H1 (cell line): Measurements from ENCODE around the gene MOB1B. TPM values are rescaled to one million over a fixed set of nuclear protein-coding genes. Genes with fewer than 3 reads are reported as not detected.

Experiments used
- CTCF ChIA-PET: fragments of 300-600 bp; sonication (Branson Sonifier 250); formaldehyde crosslinking; loops from one replicate; lab custom pipeline; 2021; ENCODE audit not compliant: partially characterized antibody; lab: Charles Lee
- POLR2A ChIA-PET: fragments of 300-600 bp; sonication (Branson Sonifier 250); formaldehyde crosslinking; loops from one replicate; lab custom pipeline; 2021; ENCODE audit warnings: inconsistent platforms; ENCODE audit not compliant: partially characterized antibody; lab: Charles Lee
- DNase-seq, 2 experiments: peaks; one replicate each; pipeline versions ENCODE4 v3.0.0 to v3.0.0-alpha.2; 2010 to 2022; ENCODE audit warnings: low spot score in 2 of 2, low read depth in 1 of 2, mixed read lengths in 1 of 2
- FAIRE-seq: peaks from 2 replicates; lab custom pipeline; 2011; peaks lifted over from hg19 to GRCh38; lab: Jason Lieb, UNC
- H2AFZ ChIP-seq: 2 replicates; pipeline ENCODE4 v1.8.1; 2012; ENCODE audit warnings: low read length, inconsistent platforms
- H2AK5ac ChIP-seq: 2 replicates; pipeline ENCODE4 v1.6.1; 2013; ENCODE audit warnings: low read depth, low read length
- H2BK120ac ChIP-seq: replicated peaks from 2 replicates; pipeline ENCODE3; 2013; ENCODE audit warnings: low read depth, low read length, inconsistent platforms
- H2BK12ac ChIP-seq: 2 replicates; pipeline ENCODE4 v1.6.1; 2013; ENCODE audit warnings: low read depth, low read length
- H2BK15ac ChIP-seq: 2 replicates; pipeline ENCODE4 v1.6.1; 2013; ENCODE audit warnings: low read length
- H2BK20ac ChIP-seq: 2 replicates; pipeline ENCODE4 v1.6.1; 2013; ENCODE audit warnings: low read length
- H2BK5ac ChIP-seq: 2 replicates; pipeline ENCODE4 v1.6.1; 2013; ENCODE audit warnings: low read depth, low read length
- H3K14ac ChIP-seq: 2 replicates; pipeline ENCODE4 v1.6.1; 2013; ENCODE audit warnings: inconsistent platforms; ENCODE audit not compliant: insufficient read length
- H3K18ac ChIP-seq: 2 replicates; pipeline ENCODE4 v1.6.1; 2013; ENCODE audit warnings: low read length; ENCODE audit errors: extremely low read depth
- H3K23ac ChIP-seq: 2 replicates; pipeline ENCODE4 v1.6.1; 2013; ENCODE audit warnings: inconsistent platforms; ENCODE audit not compliant: insufficient read length
- H3K23me2 ChIP-seq: 2 replicates; pipeline ENCODE4 v1.6.1; 2013; ENCODE audit warnings: low read depth, low read length
- H3K27ac ChIP-seq: 2 replicates; pipeline ENCODE4 v1.6.1; 2011; ENCODE audit warnings: low read depth, low read length, inconsistent platforms
- H3K27me3 ChIP-seq, 4 experiments: replicated peaks in 1 of 4; 1 replicate in 1 of 4; 2 replicates in 3 of 4; pipeline versions ENCODE4 v1.6.1 to v1.8.1; 2011 to 2013; ENCODE audit warnings: low read length in 3 of 4, mild to moderate bottlenecking in 3 of 4, inconsistent platforms in 2 of 4, mixed read lengths in 2 of 4, moderate library complexity in 1 of 4; ENCODE audit not compliant: control insufficient read depth in 3 of 4, insufficient read depth in 3 of 4; ENCODE audit errors: extremely low read depth in 1 of 4
- H3K36me3 ChIP-seq, 4 experiments: 2 replicates each; pipeline versions ENCODE4 v1.6.1 to v1.8.1; 2011 to 2013; ENCODE audit warnings: mild to moderate bottlenecking in 4 of 4, low read length in 3 of 4, moderate library complexity in 2 of 4, control low read depth in 1 of 4, inconsistent platforms in 1 of 4; ENCODE audit not compliant: insufficient read depth in 4 of 4, control insufficient read depth in 2 of 4
- H3K4ac ChIP-seq: replicated peaks from 2 replicates; pipeline ENCODE3; 2013; ENCODE audit warnings: low read length, low read depth, mixed read lengths, inconsistent platforms; ENCODE audit not compliant: insufficient read length
- H3K4me1 ChIP-seq, 4 experiments: replicated peaks in 1 of 4; 1 replicate in 1 of 4; 2 replicates in 3 of 4; pipeline versions ENCODE4 v1.6.1 to v1.8.1; 2011 to 2013; ENCODE audit warnings: low read length in 3 of 4, inconsistent platforms in 2 of 4, mixed read lengths in 1 of 4; ENCODE audit not compliant: insufficient read depth in 4 of 4, control insufficient read depth in 3 of 4
- H3K4me2 ChIP-seq, 2 experiments: 2 replicates each; pipeline versions ENCODE4 v1.6.1 to v1.8.1; 2011 to 2013; ENCODE audit warnings: low read depth in 2 of 2, low read length in 2 of 2, control low read depth in 1 of 2, inconsistent platforms in 1 of 2, mild to moderate bottlenecking in 1 of 2; ENCODE audit not compliant: insufficient read depth in 1 of 2
- H3K4me3 ChIP-seq, 4 experiments: fragments of 200-600, 300-600 bp in 1 of 4; sonication (generic), shearing (Covaris generic), sonication (Bioruptor Twin) in 1 of 4; 2 replicates each; pipeline versions ENCODE4 v1.5.1 to v1.8.1; 2011 to 2016; ENCODE audit warnings: low read length in 4 of 4, low read depth in 3 of 4, control low read depth in 2 of 4, inconsistent platforms in 2 of 4, mild to moderate bottlenecking in 2 of 4, mixed read lengths in 1 of 4, moderate library complexity in 1 of 4; ENCODE audit not compliant: insufficient read depth in 2 of 4; ENCODE audit errors: extremely low read depth in 1 of 4
- H3K56ac ChIP-seq: replicated peaks from 2 replicates; pipeline ENCODE3; 2013; ENCODE audit warnings: low read depth, mild to moderate bottlenecking, mixed read lengths, low read length, inconsistent platforms; ENCODE audit not compliant: insufficient read length
- H3K79me1 ChIP-seq: 2 replicates; pipeline ENCODE4 v1.6.1; 2013; ENCODE audit warnings: low read depth, low read length, control low read depth
- H3K79me2 ChIP-seq, 2 experiments: 2 replicates each; pipeline versions ENCODE4 v1.6.1 to v1.8.1; 2012 to 2013; ENCODE audit warnings: low read length in 2 of 2, mild to moderate bottlenecking in 2 of 2, inconsistent platforms in 1 of 2; ENCODE audit not compliant: insufficient read depth in 2 of 2, control insufficient read depth in 1 of 2
- H3K9ac ChIP-seq, 4 experiments: replicated peaks in 1 of 4; 1 replicate in 1 of 4; 2 replicates in 3 of 4; pipeline versions ENCODE4 v1.6.1 to v1.8.1; 2011 to 2013; ENCODE audit warnings: low read depth in 3 of 4, low read length in 3 of 4, control low read depth in 2 of 4, mild to moderate bottlenecking in 2 of 4, moderate library complexity in 2 of 4, inconsistent platforms in 1 of 4; ENCODE audit errors: extremely low read depth in 1 of 4
- H3K9me3 ChIP-seq, 2 experiments: 2 replicates each; pipeline versions ENCODE4 v1.6.1 to v1.8.1; 2012 to 2013; ENCODE audit warnings: mild to moderate bottlenecking in 2 of 2, moderate library complexity in 2 of 2, control low read depth in 1 of 2, inconsistent platforms in 1 of 2, low read depth in 1 of 2, low read length in 1 of 2, mixed read lengths in 1 of 2; ENCODE audit not compliant: insufficient read depth in 2 of 2
- H4K20me1 ChIP-seq, 2 experiments: replicated peaks in 1 of 2; 2 replicates each; pipeline versions ENCODE3 to v1.8.1; 2011 to 2013; ENCODE audit warnings: inconsistent platforms in 2 of 2, low read length in 2 of 2, mild to moderate bottlenecking in 1 of 2; ENCODE audit not compliant: insufficient read depth in 2 of 2, control insufficient read depth in 1 of 2
- H4K5ac ChIP-seq: 2 replicates; pipeline ENCODE4 v1.6.1; 2013; ENCODE audit warnings: low read length, low read depth, mixed read lengths, inconsistent platforms; ENCODE audit not compliant: insufficient read length
- H4K8ac ChIP-seq: 2 replicates; pipeline ENCODE4 v1.8.0; 2013; ENCODE audit warnings: mild to moderate bottlenecking, moderate library complexity, low read length, inconsistent platforms; ENCODE audit not compliant: insufficient read depth; ENCODE audit errors: extremely low read depth
- H4K91ac ChIP-seq: replicated peaks from 2 replicates; pipeline ENCODE3; 2013; ENCODE audit warnings: low read length, mixed read lengths, inconsistent platforms; ENCODE audit not compliant: insufficient read length
- BCL11A ChIP-seq, 2 experiments: IDR thresholded peaks; one replicate each; pipeline ENCODE4 v1.6.1; 2011; ENCODE audit warnings: low read depth in 2 of 2, low read length in 2 of 2, mild to moderate bottlenecking in 2 of 2
- BRCA1 ChIP-seq: IDR thresholded peaks from 2 replicates; pipeline ENCODE4 v1.6.1; 2012; ENCODE audit warnings: low read depth, low read length, improper control_type of control experiment
- CBX8 ChIP-seq: fragments of 300-800, 300-1000 bp; sonication (generic); IDR thresholded peaks from 2 replicates; pipeline ENCODE4 v1.7.1; 2016; ENCODE audit warnings: low read depth, low read length, borderline replicate concordance
- CEBPB ChIP-seq: IDR thresholded peaks from 2 replicates; pipeline ENCODE4 v1.6.1; 2012; ENCODE audit warnings: low read depth, low read length
- CHD2 ChIP-seq: IDR thresholded peaks from 2 replicates; pipeline ENCODE4 v1.6.1; 2012; ENCODE audit warnings: low read length, improper control_type of control experiment
- HDAC6 ChIP-seq: IDR thresholded peaks from one replicate; pipeline ENCODE4 v1.7.1; 2012; ENCODE audit warnings: low read depth, mild to moderate bottlenecking, inconsistent platforms, low read length, moderate library complexity
- SP2 ChIP-seq: IDR thresholded peaks from 2 replicates; pipeline ENCODE4 v1.6.1; 2012; ENCODE audit warnings: mild to moderate bottlenecking, low read length, inconsistent platforms
- SP4 ChIP-seq: IDR thresholded peaks from 2 replicates; pipeline ENCODE4 v1.6.1; 2012; ENCODE audit warnings: low read length, inconsistent platforms
- SRF ChIP-seq: IDR thresholded peaks from 2 replicates; pipeline ENCODE4 v1.6.1; 2011; ENCODE audit warnings: mild to moderate bottlenecking, low read depth, low read length, moderate library complexity
- TAF7 ChIP-seq: optimal IDR thresholded peaks from 2 replicates; pipeline ENCODE3; 2011; ENCODE audit warnings: low read depth, mild to moderate bottlenecking, inconsistent platforms, low read length, moderate library complexity, borderline replicate concordance
- WGBS, 2 experiments: shearing (Covaris generic) in 1 of 2; methylation state at CpG; one replicate each; pipeline versions ENCODE4 v1.1.6 to v1.1.7; 2013 to 2015; ENCODE audit warnings: low lambda C conversion rate in 2 of 2, mixed read lengths in 2 of 2, inconsistent platforms in 1 of 2, low coverage in 1 of 2, missing lambda C conversion rate in 1 of 2; ENCODE audit not compliant: insufficient replicate concordance in 2 of 2, insufficient coverage in 1 of 2, insufficient read length in 1 of 2; ENCODE audit errors: extremely low coverage in 1 of 2, missing lambda C conversion rate in 1 of 2; 5-methylcytosine and 5-hydroxymethylcytosine counted together
- polyA plus RNA-seq, 7 experiments: library from polyadenylated mRNA; depleted of rRNA in 3 of 7; stranded (reverse) in 5 of 7; unstranded in 2 of 7; fragments of >200 nt in 5 of 7; fragments of 200-250 nt in 2 of 7; gene quantifications; 1 replicate in 5 of 7; 2 replicates in 1 of 7; 4 replicates in 1 of 7; pipeline versions ENCODE4 v1.2.1 to v1.2.3, GENCODE V29; 2011 to 2013; ENCODE audit warnings: missing spikeins in 2 of 7, mixed read lengths in 2 of 7
- total RNA-seq: library from RNA; stranded (reverse); fragmentation: NEBNext Ultra II Directional; extraction: Animal tissue kit (Norgen Biotek cat#: 25700); gene quantifications from 2 replicates; pipeline ENCODE4 v1.2.1, GENCODE V29; 2021
- TF ChIP-seq, protein P1 (sequence below): IDR thresholded peaks from 2 replicates; pipeline ENCODE4 v1.6.1; 2011; ENCODE audit warnings: low read length, improper control_type of control experiment

MOB1B gene
- total and polyA plus RNA-seq, 2 of the 8 experiments (the other 6 are each of a cell fraction or from before 2014, with no cell fraction given) = 3.8 to 33.5 TPM

- Histone ChIP-seq H3K9ac (no peak overlapping the region), H3K79me2 (peaks cover 4 to 78% of the 10 kb centered on the region in 2 experiments; a peak in 3 of 4 replicates), H3K18ac (no peak overlapping the region), H3K36me3 (no peaks in the 10 kb centered on the region; a peak in 2 of 8 replicates), H4K5ac (no peak overlapping the region), H4K20me1 (no peaks in the 10 kb centered on the region), H4K8ac (no peak overlapping the region), H3K4me2 (no peak overlapping the region), H2BK120ac (no peak overlapping the region), H3K23ac (no peak overlapping the region), H2BK15ac (no peak overlapping the region), H3K56ac (no peak overlapping the region), H2AK5ac (no peak overlapping the region), H3K23me2 (no peaks in the 10 kb centered on the region), H2BK5ac (no peak overlapping the region), H3K9me3 (peaks cover 0 to 4% of the 10 kb centered on the region in 2 experiments; a peak in 1 of 4 replicates), H2BK20ac (no peak overlapping the region), H3K4me1 (no peaks in the 10 kb centered on the region), H3K4ac (no peak overlapping the region), H3K14ac (no peak overlapping the region), H2AFZ (no peak overlapping the region), H3K27ac (no peak overlapping the region), H3K4me3 (no peak overlapping the region), H2BK12ac (no peak overlapping the region), H4K91ac (no peak overlapping the region), H3K79me1 (no peaks in the 10 kb centered on the region; the same call in 1 of the 2 replicates), H3K27me3 (no peaks in the 10 kb centered on the region)
- FAIRE-seq (no peak), DNase-seq (no peak)
- 97% methylated on average over 2 of the region's 2 CpGs; no CpG with 5 or more reads in 1 of the 2 experiments for WGBS, 2 experiments
- TF ChIP-seq CEBPB (no peak), TAF7 (no peak), SP2 (no peak), BRCA1 (no peak), CBX8 (no peak), SRF (no peak), SP4 (no peak), CHD2 (no peak), BCL11A (IDR thresholded peaks at IDR 0.05; ENCODE audit: low read depth in 2 of 2, low read length in 2 of 2) (no peak), HDAC6 (no peak)
- TF ChIP-seq, protein P1, sequence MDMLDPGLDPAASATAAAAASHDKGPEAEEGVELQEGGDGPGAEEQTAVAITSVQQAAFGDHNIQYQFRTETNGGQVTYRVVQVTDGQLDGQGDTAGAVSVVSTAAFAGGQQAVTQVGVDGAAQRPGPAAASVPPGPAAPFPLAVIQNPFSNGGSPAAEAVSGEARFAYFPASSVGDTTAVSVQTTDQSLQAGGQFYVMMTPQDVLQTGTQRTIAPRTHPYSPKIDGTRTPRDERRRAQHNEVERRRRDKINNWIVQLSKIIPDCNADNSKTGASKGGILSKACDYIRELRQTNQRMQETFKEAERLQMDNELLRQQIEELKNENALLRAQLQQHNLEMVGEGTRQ = no peak
- ChIA-PET POLR2A (interaction anchor here (0.8 to 2.1 kb wide), 3 partner anchors 8 to 13 kb away, joined by 4 read pairs; partner anchors contain the start of gene MOB1B), CTCF (interaction anchor here (0.6 to 1.4 kb wide), 4 partner anchors 12 to 104 kb away, joined by 3 to 6 read pairs (median 3); partner anchors contain the start of gene MOB1B)
These were observed 12.5 kb downstream of the MOB1B start for GRCh38 chr4:70914631-70915030.
